SIG-M5 (cell line): ENCODE results near the gene PLEKHS1.
"Not testable (repeated sequence)": the region's sequence is repeated elsewhere in the genome, so short reads cannot be mapped to it uniquely, and the experiment has no call there.

Source experiments
- DNase-seq: peaks from one replicate; lab custom pipeline; 2025; lab: John Stamatoyannopoulos, UW

Gene PLEKHS1

DNA sequence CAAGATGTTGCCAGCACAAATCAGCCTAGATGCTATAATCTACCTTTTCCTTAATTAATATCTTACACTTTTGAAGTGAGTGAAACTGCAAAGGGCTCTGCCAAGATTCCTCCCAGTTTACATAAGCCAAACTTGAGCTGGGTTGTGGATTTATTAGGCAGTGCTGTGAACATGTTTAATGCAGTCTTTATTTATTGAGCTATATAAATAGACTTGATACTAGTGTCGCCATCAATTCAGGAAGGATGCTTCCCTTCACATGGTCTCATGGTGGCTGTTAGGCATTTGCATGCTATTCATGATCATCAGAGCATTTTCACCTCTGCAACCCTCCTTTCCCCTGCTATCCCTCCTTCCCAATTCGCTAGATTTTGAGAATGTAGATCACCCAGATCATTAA, 40.2 kb downstream of the PLEKHS1 start:
- DNase-seq: no peak

DNA sequence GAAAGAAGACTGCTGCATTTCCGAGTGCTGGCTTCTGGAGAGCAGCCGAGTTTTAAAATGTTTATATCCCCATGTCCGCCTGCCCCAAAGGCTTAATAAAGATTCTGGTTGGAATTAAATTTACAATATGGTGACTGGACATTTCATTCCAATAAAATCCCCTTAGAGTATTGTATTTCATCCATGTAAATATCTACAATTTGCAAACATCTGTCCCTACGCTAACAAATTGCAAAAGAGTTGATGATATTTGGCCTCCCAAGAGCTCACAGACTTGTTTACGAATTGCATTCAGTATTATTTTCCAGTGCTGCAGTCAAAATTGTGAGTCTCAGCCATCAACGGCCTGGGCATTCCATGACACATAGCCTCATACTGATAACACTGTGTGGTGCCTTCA, 50.1 kb downstream of the PLEKHS1 start:
- DNase-seq: no peak

DNA sequence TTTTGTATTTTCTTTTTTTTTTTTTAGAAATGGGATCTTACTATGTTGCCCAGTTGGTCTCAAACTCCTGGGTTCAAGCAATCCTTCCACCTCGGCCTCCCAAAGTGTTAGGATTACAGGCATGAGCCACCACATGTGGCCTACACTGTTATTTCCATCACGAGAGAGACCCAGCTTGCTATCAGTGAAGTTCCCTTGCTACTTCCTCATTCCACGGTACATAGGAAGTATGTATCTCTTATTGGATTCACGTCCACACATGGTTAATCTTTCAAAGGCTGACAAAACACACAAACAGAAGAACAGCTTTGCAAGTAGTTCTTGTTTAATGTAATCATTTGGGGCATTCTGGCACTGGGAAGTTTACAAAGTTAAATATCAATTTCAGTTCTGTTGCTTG, 51.5 kb downstream of the PLEKHS1 start:
- no peak for DNase-seq

DNA sequence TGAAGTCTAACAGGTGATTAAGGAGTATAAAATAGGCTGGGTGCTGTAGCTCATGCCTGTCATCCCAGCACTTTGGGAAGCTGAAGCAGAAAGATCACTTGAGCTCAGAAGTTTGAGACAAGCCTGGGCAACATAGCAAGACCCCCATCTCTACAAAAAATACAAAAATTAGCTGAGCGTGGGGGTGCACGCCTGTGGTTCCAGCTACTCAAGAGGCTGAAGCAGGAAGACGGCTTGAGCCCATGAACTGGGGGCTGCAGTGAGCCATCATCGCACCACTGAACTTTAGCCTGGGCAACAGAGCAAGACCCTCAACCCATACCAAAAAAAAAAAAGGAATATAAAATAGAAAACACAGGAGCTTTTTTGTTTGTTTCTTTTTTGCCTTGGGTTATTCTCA, 55.0 kb downstream of the PLEKHS1 start:
- no peak for DNase-seq

DNA sequence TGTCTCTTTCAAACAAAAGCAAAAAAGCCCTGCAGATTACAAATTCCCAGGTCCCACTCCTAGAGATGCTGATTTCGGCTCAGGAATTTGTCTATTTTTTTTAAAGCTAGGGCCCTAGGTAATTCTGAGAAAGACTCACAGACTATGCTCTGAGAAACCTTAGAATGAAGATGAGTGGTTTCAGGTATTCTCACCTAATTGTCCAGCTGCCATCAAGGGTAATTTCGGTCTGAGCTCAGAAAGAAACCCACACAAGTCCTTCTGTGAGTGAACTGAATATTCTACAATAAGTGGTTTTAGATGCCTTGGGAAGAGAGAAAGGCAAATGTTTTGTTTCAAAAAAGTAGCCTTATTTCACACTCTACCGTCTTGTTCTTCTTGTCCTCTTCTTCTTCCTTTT, 56.7 kb downstream of the PLEKHS1 start:
- no peak for DNase-seq

DNA sequence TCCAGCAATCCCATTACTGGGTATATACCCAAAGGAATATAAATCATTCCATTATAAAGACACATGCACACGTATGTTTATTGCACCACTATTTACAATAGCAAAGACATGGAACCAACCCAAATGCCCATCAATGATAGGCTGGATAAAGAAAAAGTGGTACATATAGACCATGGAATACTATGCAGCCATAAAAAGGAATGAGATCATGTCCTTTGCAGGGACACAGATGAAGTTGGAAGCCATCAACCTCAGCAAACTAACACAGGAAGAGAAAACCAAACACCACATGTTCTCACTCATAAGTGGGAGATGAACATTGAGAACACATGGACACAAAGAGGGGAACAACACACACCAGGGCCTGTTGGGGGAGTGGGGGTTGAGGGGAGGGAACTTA, 63.2 kb downstream of the PLEKHS1 start:
- DNase-seq: not testable (repeated sequence)

DNA sequence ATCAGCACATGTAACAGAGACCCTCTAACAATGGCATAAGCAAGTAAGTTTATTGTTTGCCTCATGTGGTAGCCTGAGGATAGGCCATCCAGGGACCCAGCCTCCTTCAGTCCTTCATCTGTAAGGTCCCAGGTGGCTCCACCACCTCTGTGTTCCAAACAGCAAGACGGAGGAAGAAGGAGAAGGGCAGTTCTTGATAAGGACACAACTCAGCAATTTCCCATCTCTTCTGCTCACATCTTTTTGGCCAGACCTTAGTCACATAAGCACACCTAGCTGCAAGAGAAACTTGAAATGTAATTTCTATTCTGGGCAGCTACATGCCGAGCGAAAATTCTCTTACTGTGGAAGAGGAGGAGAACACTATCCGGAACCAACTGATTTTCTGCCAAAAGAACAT, 68.5 kb downstream of the PLEKHS1 start:
- no peak for DNase-seq

DNA sequence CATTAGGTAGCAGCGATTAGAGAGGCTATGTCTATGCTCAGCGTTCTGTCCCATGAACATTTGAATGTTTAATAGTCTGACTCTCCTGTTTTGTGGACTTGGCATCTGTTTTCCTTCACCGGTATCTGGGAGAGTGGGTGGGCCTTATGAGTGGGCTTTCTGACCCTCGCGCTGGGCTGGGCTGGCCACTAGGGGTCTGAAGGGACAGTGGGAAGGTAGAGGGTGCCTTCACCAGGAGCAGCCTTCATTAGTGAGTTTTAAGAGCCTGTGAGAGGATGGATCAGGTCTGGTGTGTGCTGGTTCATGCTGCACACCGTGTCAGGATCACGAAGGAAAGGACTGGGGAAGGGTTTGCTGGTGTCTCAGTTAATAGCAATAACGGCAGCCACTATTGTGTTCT, 69.0 kb downstream of the PLEKHS1 start:
- DNase-seq: no peak

DNA sequence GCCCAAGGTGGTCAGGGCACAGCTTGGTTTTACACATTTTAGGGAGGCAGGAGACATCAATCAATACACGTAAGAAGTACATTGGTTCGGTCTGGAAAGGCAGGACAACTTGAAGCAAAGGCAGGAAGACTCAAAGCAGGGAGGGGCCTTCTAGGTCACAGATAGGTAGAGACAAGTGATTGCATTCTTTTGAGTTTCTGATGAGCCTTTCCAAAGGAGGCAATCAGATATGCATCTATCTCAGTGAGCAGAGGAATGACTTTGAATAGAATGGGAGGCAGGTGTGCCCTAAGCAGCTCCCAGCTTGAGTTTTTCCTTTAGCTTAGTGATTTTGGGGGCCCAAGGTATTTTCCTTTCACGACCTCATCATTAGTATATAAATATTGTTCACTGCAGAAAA, 69.8 kb downstream of the PLEKHS1 start:
- not testable (repeated sequence) for DNase-seq

DNA sequence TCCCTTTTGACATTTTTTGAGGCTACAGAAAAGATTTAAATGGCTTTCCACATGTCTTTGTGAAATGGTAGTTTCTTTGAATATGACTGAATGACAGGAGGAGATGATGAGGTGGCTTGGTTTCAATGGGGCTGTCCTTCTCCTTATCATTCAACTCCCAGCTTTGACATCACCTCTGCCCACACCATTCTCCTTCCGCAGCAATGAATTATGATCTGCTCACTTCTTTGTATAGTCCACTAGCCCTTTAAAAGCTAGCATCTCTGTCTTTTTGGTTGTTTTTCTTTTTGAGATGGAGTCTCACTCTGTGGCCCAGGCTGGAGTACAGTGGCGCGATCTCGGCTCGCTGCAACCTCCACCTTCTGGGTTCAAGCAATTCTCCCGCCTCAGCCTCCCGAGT, 70.7 kb downstream of the PLEKHS1 start:
- no peak for DNase-seq

DNA sequence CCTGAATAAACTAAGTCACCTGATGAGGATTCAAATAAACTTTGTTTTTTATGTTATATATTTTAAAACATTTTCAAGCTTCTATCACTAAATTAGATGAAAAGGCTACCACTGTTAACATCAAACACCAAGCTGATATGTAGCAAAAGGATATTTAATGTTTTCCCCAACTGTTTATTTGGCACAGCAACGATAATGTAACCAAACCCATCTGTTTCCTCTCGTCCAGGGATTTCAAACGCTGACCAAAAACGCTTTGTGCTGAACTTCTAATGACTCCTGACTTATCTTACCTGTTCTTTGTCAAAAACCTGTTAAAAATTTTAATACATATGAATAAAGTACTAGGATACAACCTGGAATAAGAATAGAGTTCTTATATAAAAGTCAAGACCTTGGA, 71.9 kb downstream of the PLEKHS1 start:
- no peak for DNase-seq

DNA sequence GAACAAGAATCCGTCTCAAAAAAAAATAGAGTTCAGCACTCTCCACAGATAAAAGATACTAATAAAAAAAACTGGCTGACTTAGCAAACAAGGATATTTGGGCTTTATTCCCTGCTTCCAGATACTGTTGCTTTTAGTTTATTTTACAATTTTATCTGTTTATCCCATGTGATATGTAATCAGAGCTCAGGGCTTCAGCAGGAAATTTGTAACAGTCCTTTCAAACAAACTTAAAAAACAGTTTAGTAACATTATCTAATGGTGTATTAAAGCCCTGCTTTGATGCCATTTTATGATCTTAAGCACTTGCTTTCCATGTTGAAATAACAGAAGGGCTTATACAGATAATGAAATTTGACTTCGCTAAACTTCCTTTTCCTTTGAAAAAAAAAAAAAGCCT, 74.3 kb downstream of the PLEKHS1 start:
- no peak for DNase-seq

DNA sequence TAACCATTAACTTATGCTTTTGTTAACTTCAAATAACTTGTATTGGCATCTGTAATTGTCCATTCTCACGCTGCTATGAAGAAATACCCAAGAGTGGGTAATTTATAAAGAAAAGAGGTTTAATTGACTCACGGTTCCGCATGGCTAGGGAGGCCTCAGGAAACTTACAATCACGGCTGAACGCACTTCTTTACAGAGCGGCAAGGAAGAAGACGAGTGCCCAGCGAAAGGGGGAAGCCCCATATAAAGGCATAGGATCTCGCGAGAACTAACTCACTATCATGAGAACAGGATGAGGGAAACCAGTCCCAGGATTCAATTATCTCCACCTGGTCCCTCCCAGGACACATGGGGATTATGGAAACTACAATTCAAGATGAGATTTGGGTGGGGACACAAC, 77.1 kb downstream of the PLEKHS1 start:
- not testable (repeated sequence) for DNase-seq
